ENCODE results near the gene EPB42. TPM values are rescaled to one million over a fixed set of nuclear protein-coding genes. Genes with fewer than 3 reads are reported as not detected.

The EPB42 gene
- total and polyA plus RNA-seq, 2 experiments from 2014 or later, result 0.57 to 1.00 TPM

DNA sequence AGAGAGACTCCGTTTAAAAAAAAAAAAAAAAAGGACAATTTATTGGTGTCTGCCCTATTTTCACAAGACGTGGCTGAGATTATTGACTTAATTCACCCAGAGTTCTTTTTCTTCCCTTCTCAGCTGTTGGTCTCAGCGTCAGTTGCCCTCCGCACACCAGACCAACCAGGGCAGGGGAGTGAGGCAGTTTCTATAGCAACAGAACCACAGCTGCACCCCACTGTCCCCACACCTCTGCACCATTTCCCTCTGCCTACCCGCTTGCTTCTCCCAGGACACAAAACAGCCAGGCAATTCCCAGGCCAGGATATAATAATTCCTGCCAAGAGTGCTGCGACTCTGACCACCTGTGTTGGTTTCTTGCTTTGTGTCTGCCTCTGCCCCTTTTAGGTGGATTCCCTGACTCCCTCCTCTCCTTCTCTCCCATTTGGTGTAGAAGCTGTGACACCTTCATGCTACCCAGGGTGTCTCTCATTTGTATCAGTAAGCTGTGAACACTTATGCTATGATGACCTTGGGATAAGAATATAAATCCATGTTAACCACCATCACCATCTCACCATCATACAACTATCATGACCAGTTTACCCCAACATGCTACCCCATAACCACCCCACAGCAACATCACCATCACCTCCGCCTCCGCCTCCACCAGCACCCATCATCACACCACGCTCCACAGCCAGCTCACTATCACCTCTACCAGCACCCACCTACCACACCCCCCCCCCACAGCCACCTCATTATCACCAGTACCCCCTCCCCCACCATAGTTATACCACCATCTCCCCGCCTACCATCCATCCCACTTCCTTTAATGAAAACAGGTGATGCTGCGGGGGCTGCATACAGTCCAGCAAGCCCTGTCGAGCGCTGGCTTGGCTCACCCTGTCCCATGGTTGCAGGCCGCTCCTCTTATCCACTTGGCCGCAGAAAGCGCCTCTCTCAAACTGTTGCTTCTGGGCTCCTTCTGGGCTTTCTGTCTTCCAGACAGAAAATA, 589 bp downstream of the EPB42 start:
- TF ChIP-seq EZH2 (IDR thresholded peaks at IDR 0.05; ENCODE audit: borderline replicate concordance) (no peak), EZH2phosphoT487 (IDR thresholded peaks at IDR 0.05; ENCODE audit: low read depth, severe bottlenecking, unreplicated experiment) (no peak)
- TF ChIP-seq, protein P1, sequence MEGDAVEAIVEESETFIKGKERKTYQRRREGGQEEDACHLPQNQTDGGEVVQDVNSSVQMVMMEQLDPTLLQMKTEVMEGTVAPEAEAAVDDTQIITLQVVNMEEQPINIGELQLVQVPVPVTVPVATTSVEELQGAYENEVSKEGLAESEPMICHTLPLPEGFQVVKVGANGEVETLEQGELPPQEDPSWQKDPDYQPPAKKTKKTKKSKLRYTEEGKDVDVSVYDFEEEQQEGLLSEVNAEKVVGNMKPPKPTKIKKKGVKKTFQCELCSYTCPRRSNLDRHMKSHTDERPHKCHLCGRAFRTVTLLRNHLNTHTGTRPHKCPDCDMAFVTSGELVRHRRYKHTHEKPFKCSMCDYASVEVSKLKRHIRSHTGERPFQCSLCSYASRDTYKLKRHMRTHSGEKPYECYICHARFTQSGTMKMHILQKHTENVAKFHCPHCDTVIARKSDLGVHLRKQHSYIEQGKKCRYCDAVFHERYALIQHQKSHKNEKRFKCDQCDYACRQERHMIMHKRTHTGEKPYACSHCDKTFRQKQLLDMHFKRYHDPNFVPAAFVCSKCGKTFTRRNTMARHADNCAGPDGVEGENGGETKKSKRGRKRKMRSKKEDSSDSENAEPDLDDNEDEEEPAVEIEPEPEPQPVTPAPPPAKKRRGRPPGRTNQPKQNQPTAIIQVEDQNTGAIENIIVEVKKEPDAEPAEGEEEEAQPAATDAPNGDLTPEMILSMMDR (IDR thresholded peaks at IDR 0.05; ENCODE audit: poor library complexity), result no peak
- WGBS (ENCODE audit: low lambda C conversion rate, missing lambda C conversion rate), result 88% methylated on average over 16 of the region's 16 CpGs
- no peaks in the 10 kb centered on the region for H4K20me1 ChIP-seq (ENCODE audit: insufficient read depth, poor library complexity, severe bottlenecking)
- no peaks in the 10 kb centered on the region for H3K4me1 ChIP-seq (ENCODE audit: insufficient read depth)
- no peaks in the 10 kb centered on the region for H3K79me2 ChIP-seq
- H3K9me2 ChIP-seq (replicated peaks; ENCODE audit: insufficient read depth), result no peaks in the 10 kb centered on the region
- no peaks in the 10 kb centered on the region for H3K9me3 ChIP-seq (ENCODE audit: low read depth)
- H3K4me2 ChIP-seq, result no peak overlapping the region
- H3K27me3 ChIP-seq, result no peaks in the 10 kb centered on the region
- H2AFZ ChIP-seq, result no peak overlapping the region
- H3K27ac ChIP-seq, result no peak overlapping the region
- DNase-seq (ENCODE audit: low spot score), result no peak
- H3K36me3 ChIP-seq (replicated peaks; ENCODE audit: insufficient read depth, low read depth), result no peaks in the 10 kb centered on the region
- no peak overlapping the region for H3K4me3 ChIP-seq

DNA sequence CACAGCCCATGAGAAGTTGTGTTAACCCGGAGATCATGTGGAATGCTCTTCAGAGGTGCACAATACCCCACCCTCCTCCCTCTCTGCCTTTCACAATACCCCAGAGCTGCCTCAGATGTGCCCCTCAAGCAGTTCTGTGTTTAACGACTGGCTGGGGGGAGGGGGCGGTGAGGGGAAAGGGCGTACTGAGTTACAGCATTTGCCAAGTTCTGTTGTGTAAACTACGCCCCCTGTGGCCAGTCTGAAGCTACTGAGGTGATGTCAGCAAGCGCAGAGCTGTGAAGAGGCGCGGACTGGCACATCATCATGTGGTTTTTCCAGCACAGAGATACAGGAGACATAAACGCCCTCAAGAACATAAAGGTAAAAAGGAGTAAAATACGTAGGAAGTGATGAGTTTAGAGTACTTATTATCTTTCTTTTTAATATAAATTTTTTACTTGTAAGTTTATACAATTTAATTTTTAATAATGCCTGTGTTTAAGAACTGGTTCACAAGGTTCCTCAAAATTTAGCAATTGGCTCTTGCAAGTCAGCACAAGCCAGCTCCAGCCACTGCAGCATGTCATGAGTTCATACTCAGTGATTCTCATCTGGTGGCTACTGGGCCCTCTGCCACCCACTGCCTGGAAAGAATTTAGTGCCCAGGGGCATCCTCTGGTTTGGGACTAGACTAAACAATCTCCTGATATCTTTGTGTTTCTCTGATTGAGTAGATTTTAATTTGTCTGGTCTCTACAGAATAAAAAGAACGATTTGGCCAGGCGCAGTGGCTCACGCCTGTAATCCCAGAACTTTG, 1.7 kb downstream of the EPB42 start:
- no peak for TF ChIP-seq EZH2phosphoT487 (IDR thresholded peaks at IDR 0.05; ENCODE audit: low read depth, severe bottlenecking, unreplicated experiment)
- TF ChIP-seq, protein P1 (IDR thresholded peaks at IDR 0.05; ENCODE audit: poor library complexity), result peak; percentile 38
- DNase-seq (ENCODE audit: low spot score), result peak; percentile 47
- Histone ChIP-seq H3K9me2 (replicated peaks; ENCODE audit: insufficient read depth) (no peaks in the 10 kb centered on the region), H3K9me3 (ENCODE audit: low read depth) (no peaks in the 10 kb centered on the region), H3K27me3 (no peaks in the 10 kb centered on the region), H3K36me3 (replicated peaks; ENCODE audit: insufficient read depth, low read depth) (no peaks in the 10 kb centered on the region), H3K4me2 (no peak overlapping the region), H3K27ac (no peak overlapping the region), H3K79me2 (no peaks in the 10 kb centered on the region), H3K4me3 (no peak overlapping the region), H2AFZ (no peak overlapping the region), H3K4me1 (ENCODE audit: insufficient read depth) (no peaks in the 10 kb centered on the region), H4K20me1 (ENCODE audit: insufficient read depth, poor library complexity, severe bottlenecking) (no peaks in the 10 kb centered on the region)
- WGBS (ENCODE audit: low lambda C conversion rate, missing lambda C conversion rate), result 53% methylated on average over 11 of the region's 13 CpGs

- H3K9me3 ChIP-seq (ENCODE audit: low read depth), result no peaks in the 10 kb centered on the region
- TF ChIP-seq EZH2 (IDR thresholded peaks at IDR 0.05; ENCODE audit: borderline replicate concordance) (no peak), EZH2phosphoT487 (IDR thresholded peaks at IDR 0.05; ENCODE audit: low read depth, severe bottlenecking, unreplicated experiment) (no peak)
- TF ChIP-seq, protein P1 (IDR thresholded peaks at IDR 0.05; ENCODE audit: poor library complexity), result no peak
- WGBS (ENCODE audit: low lambda C conversion rate, missing lambda C conversion rate), result 88% methylated on average over 7 of the region's 7 CpGs
- no peaks in the 10 kb centered on the region for H4K20me1 ChIP-seq (ENCODE audit: insufficient read depth, poor library complexity, severe bottlenecking)
- H3K79me2 ChIP-seq, result no peaks in the 10 kb centered on the region
- no peak overlapping the region for H3K4me2 ChIP-seq
- no peaks in the 10 kb centered on the region for H3K9me2 ChIP-seq (replicated peaks; ENCODE audit: insufficient read depth)
- H3K4me1 ChIP-seq (ENCODE audit: insufficient read depth), result no peaks in the 10 kb centered on the region
- no peak overlapping the region for H3K27ac ChIP-seq
- H3K4me3 ChIP-seq, result no peak overlapping the region
- H3K27me3 ChIP-seq, result no peaks in the 10 kb centered on the region
- no peak for DNase-seq (ENCODE audit: low spot score)
- H3K36me3 ChIP-seq (replicated peaks; ENCODE audit: insufficient read depth, low read depth), result no peaks in the 10 kb centered on the region
- no peak overlapping the region for H2AFZ ChIP-seq
These were observed 4.9 kb downstream of the EPB42 start for GRCh38 chr15:43215961-43216360.
